GM18505 (cell line): ENCODE data around the gene NAP1L4.

Experiments
- ATAC-seq: cut with Tn5 transposase; IDR thresholded peaks from one replicate; pipeline ENCODE4 v1.9.1; 2021; ENCODE audit not compliant: unreplicated experiment
- POLR2A ChIP-seq: IDR thresholded peaks from 4 replicates; pipeline ENCODE4 v1.6.1; 2011; ENCODE audit warnings: borderline replicate concordance; ENCODE audit not compliant: insufficient read depth, insufficient read length; ENCODE audit errors: extremely low read depth

NAP1L4 gene

GRCh38 chr11:2980168-2980840 lies 11.8 kb downstream of the NAP1L4 start:
- ATAC-seq: no peak
- TF ChIP-seq POLR2A: no peak

GRCh38 chr11:2977113-2977512 lies 15.0 kb downstream of the NAP1L4 start:
- TF ChIP-seq POLR2A: no peak
- ATAC-seq: no peak

- TF ChIP-seq POLR2A: no peak
Measured at GRCh38 chr11:2976294-2977063, 15.7 kb downstream of the NAP1L4 start.

DNA sequence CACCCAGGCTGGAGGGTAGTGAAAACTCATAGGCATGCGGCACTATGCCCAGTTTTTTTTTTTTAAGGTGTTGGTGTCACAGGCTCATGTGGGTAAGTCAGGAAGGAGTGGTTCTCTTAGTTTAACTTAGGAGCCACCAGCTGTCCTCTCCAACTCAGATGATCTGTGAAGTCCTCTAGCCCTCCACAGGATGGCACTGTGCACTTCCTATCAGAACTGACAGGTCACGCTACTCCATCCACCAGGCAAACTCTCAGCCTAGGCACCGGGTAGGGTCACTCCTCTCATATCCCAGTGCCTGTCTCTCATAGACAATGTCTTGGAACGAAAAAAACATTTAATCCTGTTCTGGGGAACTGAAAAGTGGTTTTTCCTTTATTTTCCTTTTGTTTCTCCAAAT lies 16.5 kb downstream of the NAP1L4 start:
- TF ChIP-seq POLR2A: no peak
- ATAC-seq: no peak

More at GRCh38 chr11:2976294-2977063, 15.7 kb downstream of the NAP1L4 start:
- ATAC-seq: no peak

GRCh38 chr11:2974272-2974671 lies 17.9 kb downstream of the NAP1L4 start:
- ATAC-seq: no peak
- TF ChIP-seq POLR2A: no peak

- ATAC-seq: no peak
- TF ChIP-seq POLR2A: no peak
Measured at GRCh38 chr11:2968341-2968900, 23.7 kb downstream of the NAP1L4 start.

GRCh38 chr11:2964782-2965181 lies 27.3 kb downstream of the NAP1L4 start:
- TF ChIP-seq POLR2A: no peak
- ATAC-seq: no peak

DNA sequence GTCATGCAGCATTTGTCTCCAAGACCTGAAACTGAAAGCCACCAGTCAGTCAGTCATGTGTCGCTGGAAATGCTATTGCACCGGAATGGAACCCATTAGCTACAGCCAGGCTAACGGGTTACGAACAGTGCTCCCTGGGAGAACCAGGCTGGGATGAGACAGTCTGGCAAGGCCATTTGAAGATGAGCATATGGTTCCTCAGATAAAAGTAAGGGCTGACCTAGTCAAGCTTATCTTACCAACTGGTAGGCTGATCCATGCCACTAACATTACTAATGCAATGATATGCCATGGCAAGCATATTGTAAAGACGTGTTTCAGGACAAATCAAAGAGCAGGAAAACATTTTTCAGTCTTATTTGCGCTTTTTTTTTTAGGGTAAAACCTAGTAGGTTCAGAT lies 28.4 kb downstream of the NAP1L4 start:
- TF ChIP-seq POLR2A: no peak
- no peak for ATAC-seq

DNA sequence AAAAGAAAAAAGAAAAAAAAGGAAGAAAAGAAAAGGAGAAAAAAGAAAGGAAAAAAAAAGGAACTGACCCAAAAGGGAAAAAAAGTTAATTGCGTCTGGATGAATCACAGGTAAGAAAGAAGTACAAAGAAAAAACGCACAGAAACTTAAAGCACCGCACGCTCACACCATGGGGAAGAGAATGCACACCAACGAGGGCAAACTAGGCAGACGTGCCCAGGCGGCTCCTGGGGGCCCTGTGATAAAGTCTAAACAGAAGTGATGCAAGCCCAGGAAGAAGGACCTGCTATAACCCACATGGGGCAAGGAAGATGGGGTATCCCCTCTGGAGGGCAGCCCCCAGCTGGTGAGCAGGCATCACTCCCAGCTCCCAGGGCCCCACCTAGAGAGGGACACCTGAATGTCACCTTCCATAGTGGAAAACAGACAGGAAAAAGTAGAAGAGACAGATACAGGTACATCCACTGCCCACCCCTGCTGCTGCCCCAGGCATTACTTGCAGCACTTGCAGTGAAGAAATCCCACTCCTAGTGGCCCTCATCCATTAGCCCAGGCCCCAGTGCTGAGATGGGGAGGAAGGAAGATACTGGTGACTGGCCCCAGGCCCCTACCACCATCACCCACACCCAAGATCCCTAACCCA lies 28.9 kb downstream of the NAP1L4 start:
- no peak for ATAC-seq

DNA sequence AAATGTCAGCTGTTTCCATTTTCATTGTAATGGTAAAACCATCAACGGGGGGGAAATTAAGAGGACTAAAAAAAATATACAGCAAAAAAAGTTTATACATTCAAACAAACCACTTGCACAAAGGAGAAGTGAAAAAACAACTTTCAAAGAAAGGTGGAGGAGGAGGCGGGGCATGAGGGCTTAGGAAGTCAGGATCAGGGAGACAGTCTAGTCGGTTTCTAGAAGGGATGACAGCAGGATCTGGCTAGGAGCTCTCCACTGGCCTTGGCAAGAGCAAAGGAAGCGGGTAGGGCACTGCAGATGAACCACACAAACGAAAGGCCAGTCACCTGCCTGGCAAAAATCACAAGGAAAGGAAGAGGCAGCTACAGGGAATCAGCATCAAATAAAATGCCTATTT lies 31.0 kb downstream of the NAP1L4 start:
- ATAC-seq: no peak
- TF ChIP-seq POLR2A: no peak

More for the DNA sequence above, 28.9 kb downstream of the NAP1L4 start:
- no peak for TF ChIP-seq POLR2A

DNA sequence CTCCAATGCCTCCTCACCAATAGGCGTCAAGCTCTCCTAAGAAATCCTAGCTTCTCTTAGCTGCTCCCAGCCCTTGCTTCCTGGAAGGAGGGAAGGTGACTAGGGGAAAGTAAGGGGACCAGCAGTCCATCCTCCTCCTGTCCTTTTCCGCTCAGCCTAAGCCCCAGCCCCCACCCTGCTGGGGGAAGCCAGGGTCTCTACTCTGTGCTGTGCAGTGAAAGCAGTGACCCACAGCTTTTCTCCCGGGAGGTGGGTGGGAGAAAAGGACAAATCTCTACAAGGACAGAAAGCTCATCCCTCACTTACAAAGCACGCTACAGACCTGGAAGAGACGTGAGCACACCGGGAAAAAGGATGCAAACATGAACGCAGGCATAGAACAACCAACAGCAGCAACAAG lies 32.0 kb downstream of the NAP1L4 start:
- no peak for ATAC-seq
- TF ChIP-seq POLR2A: no peak

DNA sequence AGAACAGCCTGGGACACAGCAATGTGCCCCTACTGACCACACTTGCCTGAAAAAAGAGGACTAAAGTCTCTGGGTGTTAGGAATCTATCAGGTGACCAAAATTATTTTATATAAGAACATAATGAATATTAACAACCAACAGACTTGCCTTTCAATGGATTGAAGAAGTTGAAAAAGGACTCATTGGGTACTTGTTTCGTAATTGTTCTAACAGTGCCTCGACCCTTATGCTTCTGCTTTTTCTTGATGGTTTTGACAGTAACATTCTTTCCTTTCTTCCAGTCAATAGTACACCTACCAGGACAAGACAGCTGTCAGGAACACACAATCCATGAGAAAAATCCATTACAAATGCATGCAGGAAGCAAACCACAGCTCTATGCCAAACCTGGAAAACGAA lies 33.9 kb downstream of the NAP1L4 start:
- no peak for TF ChIP-seq POLR2A
- ATAC-seq: no peak

DNA sequence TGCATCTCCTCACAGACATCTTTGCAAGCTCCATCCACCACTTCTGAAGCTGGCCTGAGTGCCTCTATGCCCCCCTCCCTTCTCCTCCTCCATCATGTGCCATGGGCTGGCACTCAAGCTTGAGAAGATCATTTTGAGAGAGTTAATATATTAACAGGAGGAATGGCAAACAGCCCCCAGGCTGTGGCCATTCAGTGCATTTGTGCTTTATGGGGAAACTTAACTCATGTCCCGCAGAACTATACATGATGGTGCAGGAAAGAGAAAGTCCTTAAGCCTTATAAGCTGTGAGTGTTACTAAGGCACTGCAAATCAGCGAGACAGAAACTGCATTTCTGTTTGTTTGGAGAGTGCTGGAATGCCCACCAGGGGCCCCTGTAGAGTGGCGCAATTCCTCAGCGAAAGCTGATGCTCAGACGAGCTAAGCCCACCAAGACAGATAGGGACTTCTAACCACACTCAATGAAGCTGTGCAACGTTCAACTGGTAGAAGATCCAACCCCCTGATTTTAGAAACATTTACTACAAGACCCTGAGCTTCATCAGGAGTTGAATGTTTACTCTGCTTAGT lies 36.1 kb downstream of the NAP1L4 start:
- no peak for ATAC-seq
- no peak for TF ChIP-seq POLR2A
